Measurements from ENCODE around the gene RAB39A.
"Not testable (repeated sequence)": the region's sequence is repeated elsewhere in the genome, so short reads cannot be mapped to it uniquely, and the experiment has no call there.

DNA sequence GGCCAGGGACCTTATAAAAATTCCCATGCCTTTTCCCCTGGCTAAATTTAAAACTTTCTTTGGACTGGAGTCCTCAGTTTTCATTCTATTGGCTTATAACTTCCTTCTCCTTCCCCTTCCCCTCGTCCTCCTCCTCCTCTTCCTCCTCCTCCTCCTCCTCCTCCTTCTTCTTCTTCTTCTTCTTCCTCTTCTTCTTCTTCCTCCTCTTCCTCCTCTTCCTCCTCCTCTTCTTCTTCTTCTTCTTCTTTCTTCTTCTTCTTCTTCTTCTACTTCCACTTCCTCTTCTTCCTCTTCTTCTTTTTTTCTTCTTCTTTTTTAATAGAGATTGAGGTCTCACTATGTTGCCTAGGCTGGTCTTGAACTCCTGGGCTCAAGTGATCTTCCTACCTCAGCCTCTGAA, 4.7 kb upstream of the RAB39A start:
- TF ChIP-seq, protein P1, sequence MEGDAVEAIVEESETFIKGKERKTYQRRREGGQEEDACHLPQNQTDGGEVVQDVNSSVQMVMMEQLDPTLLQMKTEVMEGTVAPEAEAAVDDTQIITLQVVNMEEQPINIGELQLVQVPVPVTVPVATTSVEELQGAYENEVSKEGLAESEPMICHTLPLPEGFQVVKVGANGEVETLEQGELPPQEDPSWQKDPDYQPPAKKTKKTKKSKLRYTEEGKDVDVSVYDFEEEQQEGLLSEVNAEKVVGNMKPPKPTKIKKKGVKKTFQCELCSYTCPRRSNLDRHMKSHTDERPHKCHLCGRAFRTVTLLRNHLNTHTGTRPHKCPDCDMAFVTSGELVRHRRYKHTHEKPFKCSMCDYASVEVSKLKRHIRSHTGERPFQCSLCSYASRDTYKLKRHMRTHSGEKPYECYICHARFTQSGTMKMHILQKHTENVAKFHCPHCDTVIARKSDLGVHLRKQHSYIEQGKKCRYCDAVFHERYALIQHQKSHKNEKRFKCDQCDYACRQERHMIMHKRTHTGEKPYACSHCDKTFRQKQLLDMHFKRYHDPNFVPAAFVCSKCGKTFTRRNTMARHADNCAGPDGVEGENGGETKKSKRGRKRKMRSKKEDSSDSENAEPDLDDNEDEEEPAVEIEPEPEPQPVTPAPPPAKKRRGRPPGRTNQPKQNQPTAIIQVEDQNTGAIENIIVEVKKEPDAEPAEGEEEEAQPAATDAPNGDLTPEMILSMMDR (IDR thresholded peaks at IDR 0.05) = not testable (repeated sequence)
- TF ChIP-seq POLR2A (IDR thresholded peaks at IDR 0.05); EP300 (IDR thresholded peaks at IDR 0.05; ENCODE audit: low read depth); POLR2AphosphoS5 (IDR thresholded peaks at IDR 0.05): not testable (repeated sequence)

Measured in transverse colon (tissue), 4 donors.